ENCODE results near the gene CCDC12. TPM values are rescaled to one million over a fixed set of nuclear protein-coding genes. Genes with fewer than 3 reads are reported as not detected.
"Not testable (repeated sequence)": the region's sequence is repeated elsewhere in the genome, so short reads cannot be mapped to it uniquely, and the experiment has no call there.

Gene CCDC12
- total RNA-seq, 1 experiment from 2014 or later, result 46.5 TPM

GRCh38 chr3:46912986-46913385 is 63.6 kb downstream of the CCDC12 start:
- RAD21 ChIA-PET (ENCODE audit: low non-redundant PET in 1 of 2, low total read pairs in 2 of 2, uncharacterized antibody in 2 of 2, unreplicated experiment in 2 of 2), result no interaction called here
- intact Hi-C loops (cut with micrococcal nuclease), result no loop called here
- no peak for ATAC-seq
- peaks cover 2 to 8% of the 10 kb centered on the region in 2 experiments; a peak in 1 of 4 replicates for H3K36me3 ChIP-seq (ENCODE audit: control insufficient read depth in 1 of 2, insufficient read depth in 2 of 2, low read length in 2 of 2)
- H3K27ac ChIP-seq (ENCODE audit: low read depth, low read length), result no peak overlapping the region
- no peaks in the 10 kb centered on the region for H3K79me2 ChIP-seq (ENCODE audit: insufficient read depth, low read length)
- no peak overlapping the region for H2AFZ ChIP-seq (ENCODE audit: low read depth, low read length, poor library complexity, severe bottlenecking)
- no peaks in the 10 kb centered on the region for H3K9me2 ChIP-seq (ENCODE audit: insufficient read depth)
- DNase-seq (ENCODE audit: low read depth, low spot score), result no peak
- H3K4me3 ChIP-seq (replicated peaks in 1 of 2; ENCODE audit: low read depth in 1 of 2, low read length in 2 of 2), result no peak overlapping the region
- no peaks in the 10 kb centered on the region for H3K9me3 ChIP-seq (ENCODE audit: control insufficient read depth in 1 of 2, insufficient read depth in 1 of 2, low read depth in 1 of 2, low read length in 2 of 2)
- no peak overlapping the region for H3K9ac ChIP-seq (ENCODE audit: low read length)
- CTCF ChIA-PET, result interaction anchor here (0.7 to 1.5 kb wide), 3 partner anchors 18 to 283 kb away, joined by 3 to 4 read pairs (median 3); no protein-coding TSS in a partner anchor
- no peaks in the 10 kb centered on the region for H3K27me3 ChIP-seq (ENCODE audit: insufficient read depth, low read length)
- BruUV-seq (replicated peaks), result no TSS peak
- peaks cover 3 to 17% of the 10 kb centered on the region in 2 experiments; a peak in 3 of 4 replicates for H3K4me1 ChIP-seq (ENCODE audit: control insufficient read depth in 1 of 2, insufficient read depth in 2 of 2, low read length in 2 of 2)
- POLR2A ChIA-PET, result no interaction called here
- TF ChIP-seq EZH2phosphoT487 (IDR thresholded peaks at IDR 0.05; ENCODE audit: borderline replicate concordance), result no peak
- TF ChIP-seq ELF1 (IDR thresholded peaks at IDR 0.05; ENCODE audit: borderline replicate concordance, low read depth), result no peak
- TF ChIP-seq ZBTB33 (IDR thresholded peaks at IDR 0.05; ENCODE audit: extremely low read depth, insufficient replicate concordance, low read length), result no peak
- no peak for TF ChIP-seq CTCF (IDR thresholded peaks at IDR 0.05 in 2 of 3, conservative IDR thresholded peaks at IDR 0.05 in 1 of 3; ENCODE audit: borderline replicate concordance in 1 of 3, insufficient read depth in 1 of 3, low read depth in 2 of 3, low read length in 2 of 3)
- no peak for TF ChIP-seq TCF7L2 (IDR thresholded peaks at IDR 0.05; ENCODE audit: borderline replicate concordance, extremely low read depth, insufficient read depth, insufficient read length)
- TF ChIP-seq EGR1 (IDR thresholded peaks at IDR 0.05; ENCODE audit: low read depth), result no peak
- no peak for TF ChIP-seq JUND (IDR thresholded peaks at IDR 0.05)
- no peak for TF ChIP-seq MAX (IDR thresholded peaks at IDR 0.05)
- TF ChIP-seq CBX3 (IDR thresholded peaks at IDR 0.05; ENCODE audit: low read depth), result no peak
- H4K20me1 ChIP-seq (ENCODE audit: insufficient read depth), result no peaks in the 10 kb centered on the region
- no peak overlapping the region for H3K4me2 ChIP-seq (ENCODE audit: low read length)

- H4K20me1 ChIP-seq (ENCODE audit: insufficient read depth); H3K4me3 ChIP-seq (replicated peaks in 1 of 2; ENCODE audit: low read depth in 1 of 2, low read length in 2 of 2); H3K9me3 ChIP-seq (ENCODE audit: control insufficient read depth in 1 of 2, insufficient read depth in 1 of 2, low read depth in 1 of 2, low read length in 2 of 2); H3K79me2 ChIP-seq (ENCODE audit: insufficient read depth, low read length); ATAC-seq; H2AFZ ChIP-seq (ENCODE audit: low read depth, low read length, poor library complexity, severe bottlenecking); intact Hi-C loops (cut with micrococcal nuclease); POLR2A ChIA-PET; H3K4me2 ChIP-seq (ENCODE audit: low read length); RAD21 ChIA-PET (ENCODE audit: low non-redundant PET in 1 of 2, low total read pairs in 2 of 2, uncharacterized antibody in 2 of 2, unreplicated experiment in 2 of 2); CTCF ChIA-PET; H3K9me2 ChIP-seq (ENCODE audit: insufficient read depth); H3K9ac ChIP-seq (ENCODE audit: low read length); H3K36me3 ChIP-seq (ENCODE audit: control insufficient read depth in 1 of 2, insufficient read depth in 2 of 2, low read length in 2 of 2); BruUV-seq (replicated peaks); DNase-seq (ENCODE audit: low read depth, low spot score); H3K27me3 ChIP-seq (ENCODE audit: insufficient read depth, low read length); H3K27ac ChIP-seq (ENCODE audit: low read depth, low read length): not testable (repeated sequence)
- H3K4me1 ChIP-seq (ENCODE audit: control insufficient read depth in 1 of 2, insufficient read depth in 2 of 2, low read length in 2 of 2), result peaks cover 3 to 17% of the 10 kb centered on the region in 2 experiments; a peak in 3 of 4 replicates
Measured at GRCh38 chr3:46910914-46911313, 65.6 kb downstream of the CCDC12 start.
